GM19452 (cell line): Measurements from ENCODE around the gene PEA15.
A peak's percentile ranks its signal among the peaks of the same experiment; 100 is the strongest.

Source experiments
- ATAC-seq: cut with Tn5 transposase; IDR thresholded peaks from one replicate; pipeline ENCODE4 v1.9.1; 2021; ENCODE audit not compliant: unreplicated experiment

PEA15 gene

DNA sequence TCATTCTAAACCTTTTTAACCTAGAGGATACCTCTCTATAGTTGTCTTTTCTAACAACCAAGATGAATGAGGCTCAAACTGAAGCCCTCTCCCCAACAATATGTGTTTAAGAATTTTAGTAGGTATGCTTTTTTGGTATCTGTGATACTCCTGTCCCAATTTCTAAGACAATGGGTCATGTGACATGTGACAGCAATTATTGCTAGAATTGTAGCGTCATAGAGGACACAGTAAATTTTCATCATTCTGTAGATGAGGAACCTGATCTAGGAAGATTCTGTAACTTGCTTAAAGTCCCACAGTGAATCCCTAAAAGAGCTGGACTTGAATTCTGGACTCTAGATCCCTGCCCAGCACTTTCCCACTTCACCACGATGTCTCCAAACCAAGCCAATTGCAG, 26.5 kb upstream of the PEA15 start:
- no peak for ATAC-seq

GRCh38 chr1:160179336-160179735, 25.8 kb upstream of the PEA15 start:
- no peak for ATAC-seq

GRCh38 chr1:160186246-160186645, 18.9 kb upstream of the PEA15 start:
- ATAC-seq, result no peak

- no peak for ATAC-seq
These were observed 18.5 kb upstream of the PEA15 start for GRCh38 chr1:160186729-160187128.

DNA sequence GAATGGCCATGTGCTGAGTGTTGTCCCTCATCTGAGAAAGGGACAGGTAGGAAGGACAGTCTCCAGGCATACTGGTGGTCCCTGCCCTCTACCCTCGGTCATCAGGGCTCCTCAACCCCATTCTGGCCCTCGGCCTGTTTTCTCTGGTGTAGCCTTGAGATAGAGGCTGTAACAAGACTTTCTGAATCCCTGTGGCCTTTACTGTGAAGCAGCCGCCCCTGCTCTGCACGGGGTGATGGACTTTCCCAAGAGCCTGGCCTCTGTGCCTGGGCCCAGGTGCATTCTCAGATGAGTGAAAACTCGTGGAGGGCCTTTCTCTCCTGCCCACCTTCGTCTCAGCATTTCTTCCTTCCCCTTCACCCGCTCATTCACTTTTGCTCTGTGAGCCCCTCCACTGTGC, 17.8 kb upstream of the PEA15 start:
- no peak for ATAC-seq

DNA sequence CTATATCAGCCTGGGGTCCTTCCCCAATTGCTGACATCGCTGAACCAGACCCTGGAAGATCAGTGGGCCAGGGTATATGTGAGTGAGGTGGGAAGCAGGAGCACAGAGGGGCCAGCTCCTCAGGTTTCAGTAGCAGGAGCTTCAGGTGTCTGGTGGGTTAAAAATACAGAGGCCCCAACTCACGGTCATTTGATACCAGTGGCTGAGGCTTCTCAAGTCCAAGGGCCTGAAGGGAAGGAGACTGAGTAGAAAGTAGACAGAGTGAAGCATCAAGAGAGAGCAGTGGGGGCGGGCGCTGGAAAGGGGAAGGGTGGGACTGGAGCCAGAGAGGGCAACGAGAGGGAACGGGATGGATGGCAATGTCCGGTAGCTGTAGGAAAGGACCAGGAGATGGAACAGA, 16.8 kb upstream of the PEA15 start:
- ATAC-seq, result no peak

DNA sequence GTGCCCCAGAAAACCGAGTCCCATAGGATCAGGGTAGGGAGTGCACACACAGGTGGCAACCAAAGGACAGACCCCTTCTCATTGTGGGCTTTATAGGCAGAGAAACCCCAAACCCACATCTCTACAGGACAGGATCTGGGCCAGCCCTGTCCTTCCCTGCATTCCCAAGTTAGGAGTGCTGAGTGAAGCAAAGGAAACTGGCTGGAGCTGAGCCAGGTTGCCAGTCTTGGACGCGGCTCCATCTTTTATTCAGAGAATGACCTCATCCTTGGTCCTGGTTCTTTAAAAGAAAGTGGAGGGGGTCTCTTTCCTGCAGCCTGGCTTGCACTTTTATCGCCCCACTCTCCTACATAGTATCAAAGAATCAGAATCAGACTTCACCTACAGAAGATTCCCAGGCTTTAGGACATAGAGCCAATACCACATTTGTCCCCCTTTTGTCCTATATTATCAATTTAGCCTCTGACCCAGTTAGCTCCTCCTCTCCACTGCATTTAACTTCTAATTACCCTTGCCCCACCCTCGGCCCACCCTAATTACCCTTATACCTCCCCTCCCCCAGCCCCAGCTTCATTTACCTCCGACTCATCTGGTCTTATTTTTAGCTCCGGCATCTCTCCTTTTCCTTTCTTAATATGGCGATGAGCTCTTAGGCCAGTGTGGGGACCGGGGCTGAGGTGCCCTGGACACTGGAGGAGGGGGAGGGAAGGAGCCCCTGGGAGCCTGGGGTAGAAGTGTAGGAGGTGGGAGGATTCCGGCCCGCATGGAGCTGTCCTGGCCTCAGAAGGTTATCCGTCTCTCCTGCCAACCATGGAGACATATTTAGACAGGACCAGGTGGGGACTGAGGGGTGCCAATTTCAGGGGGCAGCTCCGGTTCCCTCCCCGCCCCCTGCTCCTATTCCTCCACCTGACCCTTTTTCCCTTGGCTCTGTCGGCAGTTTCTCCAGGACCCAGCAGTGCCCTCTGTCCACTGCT, 15.2 kb upstream of the PEA15 start, which contains the start of gene CASQ1:
Gene CASQ1 (plus strand): TSS at position 927 of the 977 bp plus-strand sequence. CDS start 177 bp downstream, outside the sequence.
- no peak for ATAC-seq

DNA sequence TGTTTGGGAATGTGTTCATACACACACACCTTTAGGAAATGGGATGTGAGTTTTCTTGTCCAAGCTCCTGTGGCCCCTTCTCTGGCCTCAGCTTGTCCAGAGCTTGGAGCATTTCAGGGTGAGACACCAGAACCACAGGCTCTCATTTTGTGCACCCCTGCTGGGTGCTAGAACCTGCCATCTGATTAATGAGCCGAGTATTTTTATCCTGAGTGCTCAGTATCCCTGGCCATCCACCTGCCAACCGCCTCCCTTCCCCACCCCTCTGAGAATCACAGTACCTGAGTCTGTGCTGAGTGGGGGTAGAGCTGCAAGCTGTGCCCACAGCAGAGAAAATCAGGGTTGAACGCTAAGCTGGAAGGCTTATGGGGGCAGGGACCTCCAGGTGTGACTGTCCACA, 13.4 kb upstream of the PEA15 start:
- ATAC-seq, result no peak

- ATAC-seq, result no peak
These were observed 12.9 kb upstream of the PEA15 start for GRCh38 chr1:160192234-160192633.

DNA sequence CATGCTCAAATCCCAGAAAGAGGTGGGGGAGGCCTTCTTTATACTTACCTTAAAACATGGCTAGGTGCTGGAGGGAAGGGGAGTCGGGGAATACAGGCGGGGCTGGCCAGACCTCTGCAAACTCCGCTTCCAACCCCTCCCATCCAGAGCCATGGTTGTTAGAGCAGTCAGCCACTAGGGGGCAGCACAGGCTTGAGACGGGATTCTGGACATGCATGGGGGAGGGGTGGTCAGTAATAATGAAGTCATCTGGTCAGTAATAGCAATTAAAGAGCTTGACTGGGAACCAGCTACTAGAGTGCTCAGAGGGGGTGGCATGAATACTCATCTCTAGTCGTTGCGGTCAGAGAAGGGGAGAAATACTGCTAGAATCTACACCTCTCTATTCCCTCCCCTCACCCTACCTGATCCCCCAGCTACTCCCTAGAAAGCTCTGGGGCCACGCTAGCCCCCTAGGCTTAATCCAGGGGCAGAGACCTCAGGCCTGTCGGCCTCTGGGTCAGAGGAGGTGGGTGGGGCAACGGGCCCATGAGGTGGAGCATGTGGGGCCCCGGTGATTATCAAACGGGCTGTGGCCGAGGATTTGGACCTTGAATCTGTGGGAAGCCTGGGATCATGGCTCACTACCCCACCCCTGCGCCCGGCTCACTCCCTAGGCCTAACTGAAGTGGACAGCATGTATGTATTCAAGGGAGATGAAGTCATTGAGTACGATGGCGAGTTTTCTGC, 11.9 kb upstream of the PEA15 start:
- peak; percentile 72 for ATAC-seq

DNA sequence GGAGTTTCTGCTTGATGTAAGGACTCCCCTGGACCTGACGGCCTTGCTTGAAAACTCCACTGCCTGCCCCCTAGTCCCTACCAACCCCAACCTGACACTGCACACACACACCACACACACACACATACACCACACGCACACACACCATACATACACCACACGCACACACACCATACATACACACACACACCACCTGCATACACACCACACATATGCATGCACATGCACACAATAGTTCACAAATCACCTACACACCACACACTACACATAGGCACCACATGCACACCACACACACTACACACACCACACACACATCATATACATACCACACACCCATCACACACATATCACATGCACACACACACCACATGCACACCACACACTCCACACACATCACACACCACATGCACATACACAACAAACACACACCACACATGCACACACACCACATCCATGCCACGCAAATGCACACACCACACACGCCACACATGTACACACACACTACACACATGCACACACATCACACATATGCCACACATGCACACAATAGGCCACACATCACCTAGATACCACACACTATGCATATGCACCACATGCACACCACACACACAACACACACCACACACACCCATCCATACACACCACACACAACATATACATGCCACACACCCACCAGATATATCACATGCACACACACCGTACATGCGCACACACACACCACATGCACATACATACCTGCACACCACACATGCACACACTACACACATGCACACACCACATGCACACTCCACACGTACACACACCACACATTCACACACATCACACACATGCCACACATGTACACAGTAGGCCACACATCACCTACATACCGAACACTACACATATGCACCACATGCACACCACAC, 11.1 kb upstream of the PEA15 start:
- ATAC-seq, result no peak

GRCh38 chr1:160194737-160195059, 10.5 kb upstream of the PEA15 start:
- ATAC-seq, result no peak

- no peak for ATAC-seq
These were observed 9.0 kb upstream of the PEA15 start for GRCh38 chr1:160196143-160196542.

- no peak for ATAC-seq
These were observed 8.0 kb upstream of the PEA15 start for GRCh38 chr1:160197231-160197630.

GRCh38 chr1:160200786-160201185, 4.4 kb upstream of the PEA15 start:
- ATAC-seq, result no peak

GRCh38 chr1:160204526-160205241, 500 bp upstream of the PEA15 start:
- ATAC-seq, result peak; percentile 60

DNA sequence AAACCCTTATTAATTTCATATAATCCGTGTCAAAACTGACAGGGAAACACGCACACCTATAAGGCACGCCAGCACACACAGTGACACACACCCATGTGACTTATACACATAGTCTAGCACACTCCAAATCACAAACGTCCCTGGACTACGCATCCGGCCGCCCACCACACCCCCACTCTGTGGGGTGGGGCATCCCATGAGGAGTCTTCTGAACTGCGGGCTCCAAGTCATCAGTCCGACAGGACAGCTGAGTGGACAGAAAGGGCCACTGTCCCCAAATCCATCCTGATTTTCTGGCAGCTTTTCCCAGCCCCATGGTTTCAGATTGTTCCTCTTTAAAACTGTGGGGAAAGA, 829 bp downstream of the PEA15 start:
- no peak for ATAC-seq

DNA sequence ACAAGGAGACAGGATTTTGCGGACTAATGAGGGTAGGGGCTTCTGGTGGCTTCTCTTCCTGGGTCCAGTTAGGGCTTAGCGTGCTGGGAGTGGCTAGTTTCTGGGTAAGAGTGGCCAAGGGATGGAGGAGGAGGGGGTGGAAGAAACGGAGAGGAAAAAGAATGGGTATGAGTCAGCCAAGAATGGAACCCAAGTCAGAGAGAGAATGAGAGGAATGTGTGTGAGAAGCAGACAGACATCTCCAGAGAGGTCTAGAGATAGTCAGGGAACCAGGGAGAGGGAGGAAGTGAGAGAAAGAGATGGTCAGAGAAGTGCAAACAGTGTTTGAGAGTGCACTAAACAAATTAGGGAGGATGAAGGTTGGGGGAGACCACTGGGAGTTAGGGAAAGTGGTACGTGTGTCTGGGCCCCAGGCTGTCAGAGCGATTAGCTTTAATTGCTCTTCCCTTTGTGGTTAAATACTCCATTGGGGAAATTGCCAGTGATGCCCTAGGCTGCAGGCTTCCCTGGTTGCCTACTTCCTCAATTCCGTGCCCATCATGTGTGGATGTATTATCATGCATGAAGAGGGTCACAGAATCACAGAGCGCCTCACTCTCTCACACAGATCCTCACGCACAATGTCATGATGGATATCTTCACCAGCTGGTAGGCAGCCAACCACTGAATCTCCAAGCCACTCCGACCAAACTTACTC, 1.4 kb downstream of the PEA15 start:
- ATAC-seq, result no peak

- no peak for ATAC-seq
These were observed 2.0 kb downstream of the PEA15 start for GRCh38 chr1:160207118-160207650.
